ENCODE data around the gene PEAK1. TPM values are rescaled to one million over a fixed set of nuclear protein-coding genes. Genes with fewer than 3 reads are reported as not detected.
A peak's percentile ranks its signal among the peaks of the same experiment; 100 is the strongest.

Gene PEAK1
- total and polyA plus RNA-seq, 4 donors = 8.6 to 147 (median 40.2) TPM

DNA sequence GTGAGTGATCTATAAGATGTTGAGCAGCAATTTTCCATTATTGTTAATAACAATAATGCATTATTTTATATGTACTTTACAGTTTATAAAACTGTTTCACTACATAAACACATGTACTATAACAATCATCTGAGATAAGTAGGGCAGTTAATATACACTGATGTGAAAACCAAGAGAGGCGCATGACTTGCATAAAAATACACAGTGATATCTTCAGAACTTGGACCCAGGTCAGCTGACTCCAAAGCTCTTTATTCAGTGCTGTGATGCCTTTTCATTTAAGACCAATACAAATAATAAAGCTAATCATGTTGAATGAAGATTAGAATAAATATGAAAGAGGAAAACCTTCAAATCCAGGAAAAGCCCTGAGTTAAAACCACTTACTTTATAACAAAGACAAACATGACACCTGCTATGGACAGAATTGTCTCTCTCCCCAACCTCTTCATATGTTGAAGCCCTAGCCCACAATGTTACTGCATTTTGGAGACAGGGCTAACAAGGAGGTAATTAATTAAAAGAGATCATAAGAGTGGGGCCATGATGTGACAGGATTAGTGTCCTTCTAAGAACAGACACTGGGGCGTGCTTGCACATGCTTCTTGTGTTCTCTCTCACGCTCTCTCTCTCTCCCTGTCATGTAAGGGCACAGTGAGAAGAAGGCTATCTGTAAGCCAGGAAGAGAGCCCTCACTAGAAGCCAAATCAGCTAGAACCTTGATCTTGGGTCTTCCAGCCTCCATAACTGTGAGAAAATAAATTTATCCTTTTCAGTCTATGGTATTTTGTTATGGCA lies 293.2 kb downstream of the PEAK1 start:
- Histone ChIP-seq H3K4me3 (no peak overlapping the region), H3K4me1 (ENCODE audit: control insufficient read depth in 5 of 5, insufficient read depth in 5 of 5, low read length in 5 of 5) (peaks cover 0 to 21% (median 0%) of the 10 kb centered on the region in 5 donors), H3K27ac (ENCODE audit: low read depth in 1 of 2, low read length in 1 of 2) (peak overlapping the region in 1 of 2 donors; percentile 40), H3K27me3 (ENCODE audit: control insufficient read depth in 3 of 3, insufficient read depth in 3 of 3, low read length in 2 of 3) (no peaks in the 10 kb centered on the region), H3K9ac (ENCODE audit: insufficient read depth in 1 of 2, low read length in 2 of 2) (no peak overlapping the region), H3K36me3 (ENCODE audit: control insufficient read depth in 4 of 4, insufficient read depth in 4 of 4, low read length in 4 of 4) (no peaks in the 10 kb centered on the region), H3K9me3 (ENCODE audit: control insufficient read depth in 4 of 4, insufficient read depth in 3 of 4, low read length in 3 of 4) (no peaks in the 10 kb centered on the region)
- TF ChIP-seq, protein P1, sequence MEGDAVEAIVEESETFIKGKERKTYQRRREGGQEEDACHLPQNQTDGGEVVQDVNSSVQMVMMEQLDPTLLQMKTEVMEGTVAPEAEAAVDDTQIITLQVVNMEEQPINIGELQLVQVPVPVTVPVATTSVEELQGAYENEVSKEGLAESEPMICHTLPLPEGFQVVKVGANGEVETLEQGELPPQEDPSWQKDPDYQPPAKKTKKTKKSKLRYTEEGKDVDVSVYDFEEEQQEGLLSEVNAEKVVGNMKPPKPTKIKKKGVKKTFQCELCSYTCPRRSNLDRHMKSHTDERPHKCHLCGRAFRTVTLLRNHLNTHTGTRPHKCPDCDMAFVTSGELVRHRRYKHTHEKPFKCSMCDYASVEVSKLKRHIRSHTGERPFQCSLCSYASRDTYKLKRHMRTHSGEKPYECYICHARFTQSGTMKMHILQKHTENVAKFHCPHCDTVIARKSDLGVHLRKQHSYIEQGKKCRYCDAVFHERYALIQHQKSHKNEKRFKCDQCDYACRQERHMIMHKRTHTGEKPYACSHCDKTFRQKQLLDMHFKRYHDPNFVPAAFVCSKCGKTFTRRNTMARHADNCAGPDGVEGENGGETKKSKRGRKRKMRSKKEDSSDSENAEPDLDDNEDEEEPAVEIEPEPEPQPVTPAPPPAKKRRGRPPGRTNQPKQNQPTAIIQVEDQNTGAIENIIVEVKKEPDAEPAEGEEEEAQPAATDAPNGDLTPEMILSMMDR (IDR thresholded peaks at IDR 0.05; ENCODE audit: control extremely low read depth, extremely low read depth) = no peak
- 91% methylated on average over 3 of the region's 3 CpGs for WGBS, 2 donors
- ATAC-seq (ENCODE audit: insufficient read depth, low FRiP score) (no peak), DNase-seq (no peak)

DNA sequence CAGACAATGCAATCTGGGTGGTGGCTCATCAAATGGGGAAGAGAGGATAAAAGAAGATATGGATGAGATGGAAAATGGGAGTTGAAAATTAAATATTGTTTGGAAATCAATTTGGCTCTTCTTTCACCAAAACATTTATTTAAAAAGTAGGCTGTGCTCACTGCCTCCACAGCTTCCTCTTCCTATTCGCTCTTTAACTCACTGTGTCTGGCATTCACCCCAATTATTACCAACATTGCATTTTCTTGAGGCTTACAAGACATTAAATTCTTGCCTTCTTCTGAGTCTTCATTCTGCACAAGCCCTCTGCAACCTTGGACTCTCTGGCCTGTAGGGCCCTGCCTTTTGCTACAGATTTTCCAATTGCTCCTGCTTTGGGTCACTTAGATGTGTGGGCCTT lies 296.1 kb downstream of the PEAK1 start:
- Histone ChIP-seq H3K27me3 (ENCODE audit: control insufficient read depth in 3 of 3, insufficient read depth in 3 of 3, low read length in 2 of 3) (no peaks in the 10 kb centered on the region), H3K36me3 (ENCODE audit: control insufficient read depth in 4 of 4, insufficient read depth in 4 of 4, low read length in 4 of 4) (peaks cover 0 to 3% (median 0%) of the 10 kb centered on the region in 4 donors), H3K4me3 (no peak overlapping the region), H3K27ac (ENCODE audit: low read depth in 1 of 2, low read length in 1 of 2) (no peak overlapping the region), H3K4me1 (ENCODE audit: control insufficient read depth in 5 of 5, insufficient read depth in 5 of 5, low read length in 5 of 5) (peaks cover 0 to 35% (median 1%) of the 10 kb centered on the region in 5 donors), H3K9me3 (ENCODE audit: control insufficient read depth in 4 of 4, insufficient read depth in 3 of 4, low read length in 3 of 4) (no peaks in the 10 kb centered on the region), H3K9ac (ENCODE audit: insufficient read depth in 1 of 2, low read length in 2 of 2) (no peak overlapping the region)
- ATAC-seq (ENCODE audit: insufficient read depth, low FRiP score) (no peak), DNase-seq (no peak)
- 74 to 87% methylated on average over 1 of the region's 1 CpG for WGBS, 2 donors
- TF ChIP-seq, protein P1 (IDR thresholded peaks at IDR 0.05; ENCODE audit: control extremely low read depth, extremely low read depth) = no peak

DNA sequence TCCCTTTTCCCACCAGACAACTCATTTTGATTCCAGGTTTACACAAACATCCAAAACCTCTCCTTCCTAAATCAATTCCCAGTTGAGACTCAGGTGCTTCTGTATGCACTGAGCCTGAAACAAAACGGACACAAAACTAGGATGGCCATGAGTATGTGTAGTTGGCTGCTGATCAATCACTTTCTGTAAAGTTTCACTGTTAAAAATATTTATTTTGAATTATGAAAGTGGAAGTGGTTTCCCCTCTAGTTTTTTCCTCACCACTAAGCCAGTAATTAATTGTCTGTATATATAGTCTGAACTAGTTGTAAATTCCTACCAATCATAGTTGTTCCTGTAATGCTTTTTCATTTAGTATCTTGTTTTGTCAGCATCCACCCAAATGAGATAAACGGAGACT lies 297.3 kb downstream of the PEAK1 start:
- peaks cover 0 to 35% (median 0%) of the 10 kb centered on the region in 5 donors for H3K4me1 ChIP-seq (ENCODE audit: control insufficient read depth in 5 of 5, insufficient read depth in 5 of 5, low read length in 5 of 5)
- no peak overlapping the region for H3K27ac ChIP-seq (ENCODE audit: low read depth in 1 of 2, low read length in 1 of 2)
- H3K9ac ChIP-seq (ENCODE audit: insufficient read depth in 1 of 2, low read length in 2 of 2) = no peak overlapping the region
- H3K27me3 ChIP-seq (ENCODE audit: control insufficient read depth in 3 of 3, insufficient read depth in 3 of 3, low read length in 2 of 3) = no peaks in the 10 kb centered on the region
- H3K4me3 ChIP-seq = no peak overlapping the region
- no peaks in the 10 kb centered on the region for H3K9me3 ChIP-seq (ENCODE audit: control insufficient read depth in 4 of 4, insufficient read depth in 3 of 4, low read length in 3 of 4)
- ATAC-seq (ENCODE audit: insufficient read depth, low FRiP score) (no peak), DNase-seq (no peak)
- WGBS, 2 donors = 59 to 77% methylated on average over 2 of the region's 2 CpGs
- TF ChIP-seq, protein P1 (IDR thresholded peaks at IDR 0.05; ENCODE audit: control extremely low read depth, extremely low read depth) = no peak
- H3K36me3 ChIP-seq (ENCODE audit: control insufficient read depth in 4 of 4, insufficient read depth in 4 of 4, low read length in 4 of 4) = peaks cover 0 to 3% (median 0%) of the 10 kb centered on the region in 4 donors

Data from lung (tissue), 12 donors.